Right ventricle myocardium inferior (tissue), 1 donor: ENCODE measurements around the gene CENPI. TPM values are rescaled to one million over a fixed set of nuclear protein-coding genes. Genes with fewer than 3 reads are reported as not detected.

Source experiments
- total RNA-seq: library from RNA; stranded (reverse); fragmentation: NEBNext Ultra II Directional; extraction: Animal tissue kit (Norgen Biotek cat#: 25700); gene quantifications from one replicate; pipeline ENCODE4 v1.2.1, GENCODE V29; 2021
- donor health status: DM: no; HTN: yes; CAD: no; lungs with severe emphysema.

Gene CENPI
- total RNA-seq, 1 donor from 2014 or later = 0.73 TPM

Other genes starting within 250 kb of the CENPI start
- gene NOX1, start 223.8 kb upstream of the CENPI start, total RNA-seq = not detected
- not detected for gene XKRX, start 169.3 kb upstream of the CENPI start, total RNA-seq
- gene ARL13A, start 128.5 kb upstream of the CENPI start, total RNA-seq = not detected
- gene TRMT2B, start 46.1 kb upstream of the CENPI start, total RNA-seq = 16.0 TPM
- 0.16 TPM for gene TMEM35A, start 19.3 kb upstream of the CENPI start, total RNA-seq
- gene DRP2, start 121.6 kb downstream of the CENPI start, total RNA-seq = not detected
- not detected for gene TAF7L, start 193.1 kb downstream of the CENPI start, total RNA-seq